Testis (tissue), 3 donors: ENCODE results near the gene SIRPG. TPM values are rescaled to one million over a fixed set of nuclear protein-coding genes. Genes with fewer than 3 reads are reported as not detected.

Experiments
- DNase-seq: peaks from one replicate; pipeline ENCODE4 v3.0.0-alpha.2; 2019
- H3K27ac ChIP-seq, 2 donors: fragments of 200-600 bp; sonication (generic); one replicate each; pipeline ENCODE4 v1.5.1; 2019
- H3K27me3 ChIP-seq: fragments of 200-600 bp; sonication (generic); one replicate; pipeline ENCODE4 v1.5.1; 2019
- H3K36me3 ChIP-seq: fragments of 200-600 bp; sonication (generic); one replicate; pipeline ENCODE4 v1.5.1; 2017; ENCODE audit warnings: low read depth; ENCODE audit errors: missing control alignments
- H3K4me1 ChIP-seq: fragments of 200-600 bp; sonication (generic); one replicate; pipeline ENCODE4 v1.5.1; 2019
- H3K4me3 ChIP-seq, 2 donors: fragments of 200-600 bp; sonication (generic); one replicate each; pipeline ENCODE4 v1.5.1; 2017 to 2019
- H3K9me3 ChIP-seq: fragments of 200-600 bp; sonication (generic); one replicate; pipeline ENCODE4 v1.5.1; 2017
- CTCF ChIP-seq, 3 experiments: fragments of 450-650 bp in 2 of 3; fragments of 200-600 bp in 1 of 3; sonication (generic) in 1 of 3; IDR thresholded peaks; one replicate each; pipeline ENCODE4 v1.5.1; 2016 to 2019; ENCODE audit warnings: antibody characterized with exemption in 3 of 3, mild to moderate bottlenecking in 2 of 3, moderate library complexity in 1 of 3
- POLR2A ChIP-seq: fragments of 450-650 bp; IDR thresholded peaks from one replicate; pipeline ENCODE4 v1.6.1; 2017; ENCODE audit warnings: antibody characterized with exemption, mild to moderate bottlenecking, moderate library complexity
- WGBS, 2 donors: methylation state at CpG; one replicate each; pipeline ENCODE4 v1.1.5; 2018; 5-methylcytosine and 5-hydroxymethylcytosine counted together
- intact Hi-C: fragments of 100-400 bp; cut with DNase I; formaldehyde crosslinking; loops from one replicate; pipeline ENCODE4 v1.15.1; 2023; ENCODE audit warnings: low total_unique reads
- polyA plus RNA-seq: library from polyadenylated mRNA; stranded (reverse); fragments of 350-450 nt; fragmentation: Illumina TruSeq; extraction: RNeasy Lipid Tissue Mini Kit (QIAGEN cat#74804); gene quantifications from one replicate; pipeline ENCODE4 v1.2.3, GENCODE V29; 2014; ENCODE audit warnings: low read depth, low replicate concordance; ENCODE audit not compliant: insufficient read depth
- total RNA-seq, 2 donors: library from RNA; depleted of rRNA; stranded (reverse); fragments of >200 nt; gene quantifications; one replicate each; pipeline ENCODE4 v1.2.3, GENCODE V29; 2016

The SIRPG gene
- total and polyA plus RNA-seq, 3 donors from 2014 or later: 1.1 to 13.9 (median 3.4) TPM

- TF ChIP-seq CTCF (IDR thresholded peaks at IDR 0.05): no peak
- TF ChIP-seq POLR2A: no peak
- Histone ChIP-seq H3K36me3 (no peaks in the 10 kb centered on the region), H3K4me1 (no peaks in the 10 kb centered on the region), H3K27ac (no peak overlapping the region), H3K9me3 (no peaks in the 10 kb centered on the region), H3K27me3 (no peaks in the 10 kb centered on the region), H3K4me3 (no peak overlapping the region)
- DNase-seq: no peak
- intact Hi-C loops: no loop called here
- WGBS, 2 donors: 85 to 88% methylated on average over 10 of the region's 10 CpGs
These were observed 22.1 kb downstream of the SIRPG start for GRCh38 chr20:1635291-1635979.

GRCh38 chr20:1633535-1633934 is 24.0 kb downstream of the SIRPG start:
- intact Hi-C loops: no loop called here
- Histone ChIP-seq H3K4me1 (no peaks in the 10 kb centered on the region), H3K27ac (no peak overlapping the region), H3K9me3 (no peaks in the 10 kb centered on the region), H3K27me3 (no peaks in the 10 kb centered on the region), H3K36me3 (no peaks in the 10 kb centered on the region), H3K4me3 (no peak overlapping the region)
- no peak for TF ChIP-seq CTCF (IDR thresholded peaks at IDR 0.05)
- TF ChIP-seq POLR2A: no peak
- 68 to 72% methylated on average over 4 of the region's 4 CpGs for WGBS, 2 donors
- no peak for DNase-seq

GRCh38 chr20:1632178-1632577 is 25.4 kb downstream of the SIRPG start:
- no peak for DNase-seq
- Histone ChIP-seq H3K27me3 (no peaks in the 10 kb centered on the region), H3K4me3 (no peak overlapping the region), H3K36me3 (no peaks in the 10 kb centered on the region), H3K4me1 (no peaks in the 10 kb centered on the region), H3K27ac (no peak overlapping the region), H3K9me3 (no peaks in the 10 kb centered on the region)
- no peak for TF ChIP-seq CTCF (IDR thresholded peaks at IDR 0.05)
- no peak for TF ChIP-seq POLR2A
- 79 to 82% methylated on average over 4 of the region's 4 CpGs for WGBS, 2 donors
- intact Hi-C loops: no loop called here

- intact Hi-C loops: no loop called here
- DNase-seq: no peak
These were observed 26.0 kb downstream of the SIRPG start for GRCh38 chr20:1631309-1632151.

More at GRCh38 chr20:1631309-1632151, 26.0 kb downstream of the SIRPG start:
- 61 to 66% methylated on average over 9 of the region's 9 CpGs for WGBS, 2 donors
- no peak overlapping the region for H3K4me3 ChIP-seq
- no peaks in the 10 kb centered on the region for H3K9me3 ChIP-seq
- H3K4me1 ChIP-seq: no peaks in the 10 kb centered on the region
- no peaks in the 10 kb centered on the region for H3K27me3 ChIP-seq
- no peak for TF ChIP-seq POLR2A
- no peak for TF ChIP-seq CTCF (IDR thresholded peaks at IDR 0.05)
- H3K27ac ChIP-seq: no peak overlapping the region
- H3K36me3 ChIP-seq: no peaks in the 10 kb centered on the region
